ENCODE measurements around the gene SP140L.
"Not testable (repeated sequence)": the region's sequence is repeated elsewhere in the genome, so short reads cannot be mapped to it uniquely, and the experiment has no call there.

The SP140L gene

GRCh38 chr2:230308402-230309000 is 18.5 kb upstream of the SP140L start:
- Histone ChIP-seq H3K4me3 (ENCODE audit: insufficient read depth, low read depth, low read length) (no peak overlapping the region), H3K36me3 (ENCODE audit: control insufficient read depth, insufficient read depth, low read length) (no peaks in the 10 kb centered on the region), H3K27ac (ENCODE audit: insufficient read depth, low read depth, low read length, poor library complexity, severe bottlenecking) (no peak overlapping the region), H3K27me3 (ENCODE audit: control insufficient read depth, insufficient read depth, low read length, poor library complexity, severe bottlenecking) (no peaks in the 10 kb centered on the region), H3K9me3 (ENCODE audit: control insufficient read depth, low read length) (no peaks in the 10 kb centered on the region), H3K4me1 (ENCODE audit: control insufficient read depth, insufficient read depth, low read length) (no peaks in the 10 kb centered on the region)
- 94 to 95% methylated on average over 12 of the region's 12 CpGs for WGBS, 2 experiments

- no CpG with 5 or more reads among the region's 5 CpGs for WGBS, 2 experiments
- H3K27me3 ChIP-seq (ENCODE audit: control insufficient read depth, insufficient read depth, low read length, poor library complexity, severe bottlenecking); H3K9me3 ChIP-seq (ENCODE audit: control insufficient read depth, low read length); H3K36me3 ChIP-seq (ENCODE audit: control insufficient read depth, insufficient read depth, low read length); H3K4me1 ChIP-seq (ENCODE audit: control insufficient read depth, insufficient read depth, low read length); H3K27ac ChIP-seq (ENCODE audit: insufficient read depth, low read depth, low read length, poor library complexity, severe bottlenecking); H3K4me3 ChIP-seq (ENCODE audit: insufficient read depth, low read depth, low read length): not testable (repeated sequence)
These were observed 16.2 kb upstream of the SP140L start for GRCh38 chr2:230310792-230311191.

DNA sequence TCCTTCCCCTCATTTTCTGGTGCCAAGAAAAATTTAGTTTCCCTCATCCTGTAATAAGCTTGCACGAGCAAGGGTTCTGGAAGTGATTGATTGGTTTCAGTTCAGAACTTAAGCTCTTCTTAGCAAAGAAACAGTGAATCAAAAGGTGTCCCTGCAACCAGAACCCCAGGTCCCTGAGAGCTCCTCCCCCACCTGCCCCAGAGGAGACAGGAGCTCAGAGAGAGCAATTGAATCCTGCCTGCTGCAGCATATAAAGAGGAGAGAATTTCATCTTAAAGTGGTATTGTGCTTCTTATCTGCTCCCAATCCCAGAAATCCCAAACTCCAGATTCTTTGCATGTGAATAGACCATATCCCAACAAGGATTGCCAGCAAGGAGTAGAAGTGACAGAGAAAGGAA is 15.4 kb upstream of the SP140L start:
- H3K4me1 ChIP-seq (ENCODE audit: control insufficient read depth, insufficient read depth, low read length); H3K27me3 ChIP-seq (ENCODE audit: control insufficient read depth, insufficient read depth, low read length, poor library complexity, severe bottlenecking): not testable (repeated sequence)
- 50 to 80% methylated on average over 1 of the region's 1 CpG for WGBS, 2 experiments

DNA sequence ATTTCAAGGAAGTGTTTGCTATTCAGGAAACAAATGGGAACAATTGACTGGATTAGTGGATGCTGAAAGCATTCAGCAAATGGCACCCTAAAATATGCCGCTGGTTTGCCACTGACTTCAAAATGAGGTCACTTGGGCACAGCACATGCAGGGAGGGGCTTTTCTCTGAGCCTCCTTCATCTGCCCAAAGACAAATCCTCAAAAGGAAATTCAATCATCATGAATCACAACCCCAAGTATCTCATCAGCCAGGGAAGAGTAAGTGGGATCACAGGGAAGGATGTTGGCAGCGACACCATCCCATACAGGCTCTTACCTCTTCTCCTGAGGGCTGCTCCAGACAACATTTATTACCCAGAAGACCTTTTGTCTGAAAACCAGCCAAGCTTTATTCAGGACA is 14.4 kb upstream of the SP140L start:
- H3K27me3 ChIP-seq (ENCODE audit: control insufficient read depth, insufficient read depth, low read length, poor library complexity, severe bottlenecking) = no peaks in the 10 kb centered on the region
- no peak overlapping the region for H3K27ac ChIP-seq (ENCODE audit: insufficient read depth, low read depth, low read length, poor library complexity, severe bottlenecking)
- no peak overlapping the region for H3K4me3 ChIP-seq (ENCODE audit: insufficient read depth, low read depth, low read length)
- H3K36me3 ChIP-seq (ENCODE audit: control insufficient read depth, insufficient read depth, low read length) = no peaks in the 10 kb centered on the region
- H3K4me1 ChIP-seq (ENCODE audit: control insufficient read depth, insufficient read depth, low read length) = no peaks in the 10 kb centered on the region
- H3K9me3 ChIP-seq (ENCODE audit: control insufficient read depth, low read length) = no peaks in the 10 kb centered on the region
- WGBS, 2 experiments = 94% methylated on average over 2 of the region's 2 CpGs

More for the DNA sequence above, 15.4 kb upstream of the SP140L start:
- not testable (repeated sequence) for H3K27ac ChIP-seq (ENCODE audit: insufficient read depth, low read depth, low read length, poor library complexity, severe bottlenecking); H3K36me3 ChIP-seq (ENCODE audit: control insufficient read depth, insufficient read depth, low read length); H3K4me3 ChIP-seq (ENCODE audit: insufficient read depth, low read depth, low read length); H3K9me3 ChIP-seq (ENCODE audit: control insufficient read depth, low read length)

GRCh38 chr2:230317366-230317765 is 9.6 kb upstream of the SP140L start:
- WGBS, 2 experiments = 76% methylated on average over 3 of the region's 3 CpGs
- Histone ChIP-seq H3K4me1 (ENCODE audit: control insufficient read depth, insufficient read depth, low read length) (no peaks in the 10 kb centered on the region), H3K27ac (ENCODE audit: insufficient read depth, low read depth, low read length, poor library complexity, severe bottlenecking) (no peak overlapping the region), H3K36me3 (ENCODE audit: control insufficient read depth, insufficient read depth, low read length) (no peaks in the 10 kb centered on the region), H3K27me3 (ENCODE audit: control insufficient read depth, insufficient read depth, low read length, poor library complexity, severe bottlenecking) (no peaks in the 10 kb centered on the region), H3K4me3 (ENCODE audit: insufficient read depth, low read depth, low read length) (no peak overlapping the region), H3K9me3 (ENCODE audit: control insufficient read depth, low read length) (no peaks in the 10 kb centered on the region)

DNA sequence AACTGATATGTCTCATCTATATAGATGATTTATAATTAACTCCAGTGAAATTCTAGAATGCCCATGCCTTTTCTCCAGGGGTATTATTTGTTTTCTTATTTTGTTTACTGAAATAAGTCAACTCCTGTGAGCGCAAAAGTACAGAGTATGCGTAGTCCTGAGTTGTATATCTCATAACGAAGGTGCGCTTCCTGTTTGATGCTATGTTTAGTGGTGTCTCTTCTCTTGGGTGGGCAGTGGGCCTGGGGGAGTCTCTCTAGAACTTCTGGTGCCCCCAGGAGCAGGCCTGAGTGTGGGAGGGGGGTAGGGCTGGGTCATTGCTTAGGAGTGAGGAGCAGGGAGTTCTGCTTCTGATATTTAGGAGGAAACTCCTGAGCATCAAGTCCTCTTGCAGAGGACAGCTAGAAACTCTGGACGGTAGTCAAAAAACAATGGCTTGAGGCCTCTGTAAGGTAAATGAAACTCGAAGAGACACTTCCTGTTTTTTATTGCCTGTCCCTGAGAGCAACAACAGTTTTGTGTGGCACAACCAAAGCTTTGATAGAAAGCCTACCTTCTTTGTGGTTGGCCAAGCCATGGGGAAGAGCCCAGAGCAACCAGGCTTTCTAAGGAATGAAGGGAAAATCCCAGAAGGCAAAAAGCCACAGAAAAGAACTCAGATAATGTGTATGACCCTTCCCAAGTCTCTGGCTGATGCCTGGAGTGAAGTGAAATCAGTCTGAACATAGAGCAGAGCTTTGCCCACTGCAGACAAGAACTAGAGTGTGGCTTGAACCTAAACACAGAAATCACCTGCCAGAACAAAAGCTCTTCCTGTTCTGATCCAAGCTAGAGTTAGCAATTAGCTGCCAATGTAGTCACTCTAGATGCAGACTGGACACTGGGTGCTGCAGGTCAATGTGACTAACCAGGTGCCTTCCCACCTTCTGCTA is 8.5 kb upstream of the SP140L start:
- no peak overlapping the region for H3K27ac ChIP-seq (ENCODE audit: insufficient read depth, low read depth, low read length, poor library complexity, severe bottlenecking)
- H3K4me3 ChIP-seq (ENCODE audit: insufficient read depth, low read depth, low read length) = no peak overlapping the region
- WGBS, 2 experiments = 77 to 82% methylated on average over 6 of the region's 6 CpGs
- no peaks in the 10 kb centered on the region for H3K9me3 ChIP-seq (ENCODE audit: control insufficient read depth, low read length)
- no peaks in the 10 kb centered on the region for H3K27me3 ChIP-seq (ENCODE audit: control insufficient read depth, insufficient read depth, low read length, poor library complexity, severe bottlenecking)
- no peaks in the 10 kb centered on the region for H3K4me1 ChIP-seq (ENCODE audit: control insufficient read depth, insufficient read depth, low read length)
- no peaks in the 10 kb centered on the region for H3K36me3 ChIP-seq (ENCODE audit: control insufficient read depth, insufficient read depth, low read length)

DNA sequence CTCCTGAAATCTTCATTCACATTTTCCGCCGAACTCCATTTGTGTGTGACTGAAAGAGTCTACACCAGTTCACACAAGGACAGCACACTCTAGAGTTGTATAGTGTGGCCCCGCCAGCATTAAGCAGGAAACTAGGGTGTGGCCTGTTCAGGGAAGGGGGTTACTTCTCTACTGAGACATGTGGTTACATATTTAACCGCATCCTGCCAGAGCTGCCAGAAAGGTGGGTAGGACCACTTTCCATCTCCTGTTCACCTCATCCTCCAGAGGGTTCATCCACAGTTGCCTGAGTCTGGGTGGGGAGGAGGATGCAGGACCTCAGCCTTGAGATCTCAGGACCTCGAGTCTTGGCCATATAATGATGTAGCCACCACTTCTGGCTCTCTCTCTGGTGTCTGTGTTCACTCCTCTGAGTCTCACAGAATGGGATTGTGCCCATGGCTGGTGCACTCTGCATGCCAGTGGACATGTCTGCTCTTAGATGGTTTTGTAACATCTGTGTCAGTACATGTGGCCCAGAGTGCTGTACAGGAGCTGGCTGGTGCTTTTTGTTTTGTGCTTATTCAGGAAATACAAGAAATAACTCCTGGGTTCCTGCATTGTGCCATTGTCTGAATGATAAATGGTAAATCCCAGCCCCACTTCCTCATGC is 7.7 kb upstream of the SP140L start:
- Histone ChIP-seq H3K36me3 (ENCODE audit: control insufficient read depth, insufficient read depth, low read length) (no peaks in the 10 kb centered on the region), H3K27me3 (ENCODE audit: control insufficient read depth, insufficient read depth, low read length, poor library complexity, severe bottlenecking) (no peaks in the 10 kb centered on the region), H3K4me3 (ENCODE audit: insufficient read depth, low read depth, low read length) (no peak overlapping the region), H3K27ac (ENCODE audit: insufficient read depth, low read depth, low read length, poor library complexity, severe bottlenecking) (no peak overlapping the region), H3K9me3 (ENCODE audit: control insufficient read depth, low read length) (no peaks in the 10 kb centered on the region), H3K4me1 (ENCODE audit: control insufficient read depth, insufficient read depth, low read length) (no peaks in the 10 kb centered on the region)
- 93 to 94% methylated on average over 5 of the region's 5 CpGs for WGBS, 2 experiments

GRCh38 chr2:230321031-230321430 is 6.0 kb upstream of the SP140L start:
- no peak overlapping the region for H3K27ac ChIP-seq (ENCODE audit: insufficient read depth, low read depth, low read length, poor library complexity, severe bottlenecking)
- H3K9me3 ChIP-seq (ENCODE audit: control insufficient read depth, low read length) = no peaks in the 10 kb centered on the region
- H3K36me3 ChIP-seq (ENCODE audit: control insufficient read depth, insufficient read depth, low read length) = no peaks in the 10 kb centered on the region
- WGBS, 2 experiments = 94 to 95% methylated on average over 2 of the region's 2 CpGs
- no peaks in the 10 kb centered on the region for H3K4me1 ChIP-seq (ENCODE audit: control insufficient read depth, insufficient read depth, low read length)
- no peaks in the 10 kb centered on the region for H3K27me3 ChIP-seq (ENCODE audit: control insufficient read depth, insufficient read depth, low read length, poor library complexity, severe bottlenecking)
- H3K4me3 ChIP-seq (ENCODE audit: insufficient read depth, low read depth, low read length) = no peak overlapping the region

DNA sequence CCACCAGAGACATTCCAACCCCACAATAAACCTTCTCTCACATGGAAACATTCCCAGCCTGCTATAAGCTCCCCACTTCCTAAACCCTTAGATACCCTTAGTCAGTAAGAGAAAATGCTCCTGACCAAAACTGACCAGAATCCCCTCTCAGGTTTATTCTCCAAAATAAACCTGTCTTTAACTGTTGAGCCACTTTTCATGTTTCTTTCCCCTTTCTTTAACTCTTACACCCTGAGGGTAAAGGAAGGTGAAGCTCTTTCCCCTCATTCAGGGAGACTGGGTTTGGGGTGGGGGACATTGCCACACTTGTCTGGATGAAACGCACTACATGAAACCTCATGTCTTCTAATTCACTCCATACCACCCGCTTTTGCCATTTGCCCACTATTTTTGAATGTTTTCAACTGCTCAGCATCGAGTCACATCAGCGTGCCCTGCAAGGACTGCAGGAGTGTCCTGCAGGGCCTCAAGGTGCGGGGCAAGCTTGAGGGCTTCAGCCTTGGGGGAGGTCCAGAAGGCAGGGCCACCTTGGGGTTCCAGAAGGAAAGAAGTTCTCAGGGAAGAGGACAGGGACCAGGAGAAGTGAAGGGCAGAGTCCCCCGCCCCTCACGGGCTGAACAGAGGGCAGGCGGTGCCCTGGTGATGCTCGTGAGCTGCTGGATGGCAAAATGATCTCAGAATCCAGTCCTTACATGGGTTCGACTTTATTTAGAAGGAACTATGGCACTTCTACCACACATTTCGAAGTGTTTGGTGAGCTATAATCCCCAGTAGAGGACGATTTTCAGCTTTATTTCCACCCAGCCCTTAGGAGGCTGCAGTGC is 4.2 kb upstream of the SP140L start:
- Histone ChIP-seq H3K27me3 (ENCODE audit: control insufficient read depth, insufficient read depth, low read length, poor library complexity, severe bottlenecking) (no peaks in the 10 kb centered on the region), H3K9me3 (ENCODE audit: control insufficient read depth, low read length) (no peaks in the 10 kb centered on the region), H3K27ac (ENCODE audit: insufficient read depth, low read depth, low read length, poor library complexity, severe bottlenecking) (no peak overlapping the region), H3K36me3 (ENCODE audit: control insufficient read depth, insufficient read depth, low read length) (no peaks in the 10 kb centered on the region), H3K4me1 (ENCODE audit: control insufficient read depth, insufficient read depth, low read length) (no peaks in the 10 kb centered on the region), H3K4me3 (ENCODE audit: insufficient read depth, low read depth, low read length) (no peak overlapping the region)
- 87 to 94% methylated on average over 11 to 12 of the region's 12 CpGs for WGBS, 2 experiments
